Measurements from ENCODE around the gene ZBTB40.

The ZBTB40 gene

DNA sequence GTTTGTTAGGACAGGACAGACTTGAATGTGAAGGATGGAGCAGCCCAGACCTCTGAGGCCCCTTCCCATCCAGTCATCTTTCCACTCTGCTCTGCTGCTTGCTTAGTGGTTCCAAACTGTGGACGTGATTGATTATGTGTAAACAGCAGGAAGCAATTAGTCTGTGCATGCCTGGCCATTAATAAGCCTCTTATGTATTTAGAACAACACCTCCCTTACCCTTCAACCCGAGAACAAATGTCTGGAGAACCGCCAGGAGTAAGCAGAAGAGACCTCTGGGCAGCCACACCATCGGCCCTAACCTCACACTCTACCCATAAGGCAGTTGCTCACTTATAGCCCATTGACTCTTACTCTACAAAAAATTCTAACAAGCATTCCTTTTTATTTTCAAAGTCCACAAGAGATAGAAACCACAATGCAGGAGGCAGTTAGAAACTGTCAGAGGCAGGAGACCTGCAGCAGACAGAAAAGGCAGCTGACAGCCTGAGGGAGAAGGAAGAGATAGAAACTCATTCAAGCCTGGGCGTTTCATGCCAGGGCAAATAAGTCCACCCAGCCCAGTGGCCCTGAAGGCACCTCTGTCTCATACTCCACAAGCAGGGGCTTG, 105.8 kb downstream of the ZBTB40 start:
- Mint-ChIP-seq H3K27ac (no peak overlapping the region), H3K9me3 (no peaks in the 10 kb centered on the region), H3K4me1 (ENCODE audit: low read depth in 2 of 2) (peaks cover 0 to 10% of the 10 kb centered on the region in 2 donors), H3K4me3 (no peak overlapping the region), H3K27me3 (peaks cover 74 to 93% of the 10 kb centered on the region in 2 donors), H3K36me3 (ENCODE audit: insufficient read depth) (no peaks in the 10 kb centered on the region)
- no peak for ATAC-seq (replicated peaks)
- no peak for DNase-seq

DNA sequence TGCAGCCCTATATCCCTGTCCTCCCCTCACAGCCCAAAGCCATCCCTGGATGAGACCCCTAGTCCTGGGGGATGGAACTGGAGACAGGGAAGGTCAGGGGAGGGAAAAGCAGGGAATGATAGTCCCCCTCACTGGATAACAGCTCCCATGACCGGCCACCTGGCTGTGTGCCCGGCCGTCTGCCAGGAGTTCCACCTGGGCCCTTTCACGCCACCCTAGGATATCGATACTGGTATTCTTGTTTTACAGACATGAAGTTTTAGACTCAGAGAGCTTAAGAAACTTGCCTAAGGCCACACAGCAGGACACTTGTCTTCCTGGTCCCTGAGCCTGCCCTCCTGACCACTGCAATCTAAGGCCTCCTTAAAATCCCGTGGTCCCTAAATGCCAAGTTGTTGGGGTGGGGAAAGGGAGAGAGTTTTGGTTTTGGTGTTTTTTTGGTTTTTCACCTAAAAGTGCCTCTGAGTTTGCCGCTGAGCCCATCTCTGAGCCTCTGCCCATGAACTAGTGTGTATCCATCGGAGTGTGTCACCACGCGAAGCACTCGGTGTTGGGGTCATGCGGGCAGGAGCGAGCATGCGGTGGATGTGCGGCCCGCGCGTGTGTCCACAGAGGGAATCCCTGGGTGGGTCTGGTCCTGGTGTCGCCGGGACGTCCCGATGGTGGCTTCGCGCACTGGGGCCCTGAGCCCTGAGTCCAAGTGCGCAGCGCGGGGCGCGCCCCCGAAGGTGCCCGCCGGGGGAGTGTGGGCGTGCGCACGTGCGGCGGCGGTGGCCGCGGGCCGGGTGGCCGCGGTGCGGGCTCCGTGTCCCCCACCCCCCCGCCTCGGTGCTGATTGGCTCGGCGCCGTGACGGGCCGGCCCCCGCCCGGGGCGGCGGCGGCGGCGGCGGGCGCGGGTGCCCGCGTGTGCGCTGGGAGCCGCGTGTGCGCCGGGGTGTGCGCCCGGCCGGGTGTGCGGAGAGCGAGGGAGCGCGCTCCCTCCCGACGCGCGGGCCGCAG, 111.2 kb downstream of the ZBTB40 start, which contains the start of gene EPHA8:
EPHA8 (plus strand) TSS at position 906 of the 1,000 bp plus-strand sequence. CDS start 147 bp downstream, outside the sequence.
- DNase-seq (no peak), ATAC-seq (replicated peaks) (no peak)
- Mint-ChIP-seq H3K27ac (no peak within 1 kb of the TSS), H3K4me1 (ENCODE audit: low read depth in 2 of 2) (peaks cover 0 to 3% of the 10 kb centered on the region in 2 donors), H3K4me3 (no peak within 1 kb of the TSS), H3K36me3 (ENCODE audit: insufficient read depth) (no peaks in the 10 kb centered on the region), H3K27me3 (peaks cover 68 to 92% of the 10 kb centered on the region in 2 donors), H3K9me3 (no peaks in the 10 kb centered on the region)

DNA sequence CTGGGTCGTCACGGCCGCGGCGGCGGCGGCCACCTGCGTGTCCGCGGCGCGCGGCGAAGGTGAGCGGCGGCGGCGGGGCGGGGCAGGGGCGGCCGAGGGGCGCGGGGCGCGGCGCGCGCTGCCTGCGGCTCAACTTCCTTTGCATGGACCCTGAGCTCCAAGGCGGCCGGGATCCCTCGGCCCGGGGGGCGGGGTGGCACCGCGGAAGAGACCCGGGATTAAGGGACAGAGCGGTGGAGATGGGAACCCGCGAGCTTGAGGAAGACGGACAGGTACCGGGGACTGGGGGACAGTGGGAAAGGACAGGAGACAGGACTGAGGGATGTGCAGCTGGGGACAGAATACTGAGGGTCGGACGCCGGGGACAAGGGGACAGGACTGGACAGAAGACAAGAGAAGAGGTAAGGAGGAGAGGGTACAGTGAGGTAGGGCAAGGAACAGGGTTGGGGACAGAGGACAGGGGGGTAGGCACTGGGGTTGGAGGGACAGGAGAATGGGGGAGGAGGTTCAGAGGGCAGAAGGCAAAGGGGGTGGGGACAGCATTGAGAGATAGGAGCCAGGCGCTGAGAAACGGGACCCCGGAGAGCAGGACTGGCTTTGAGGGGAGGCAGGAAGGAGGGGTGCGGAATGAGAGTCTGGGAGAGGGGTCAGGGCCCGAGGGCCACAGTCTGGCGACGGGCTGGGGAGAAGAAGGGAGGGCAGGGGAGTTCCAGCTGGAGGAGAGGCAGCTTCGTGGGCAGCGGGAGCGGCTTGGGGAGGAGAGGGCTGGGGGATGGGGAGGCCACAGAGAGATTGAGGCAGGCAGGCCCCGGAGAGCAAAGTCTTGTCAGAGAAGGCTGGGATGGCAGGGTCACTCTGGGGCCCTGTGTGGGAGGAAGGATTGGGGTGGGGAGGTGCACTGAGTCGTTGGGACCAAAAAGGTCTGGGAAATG, 112.3 kb downstream of the ZBTB40 start:
- ATAC-seq (replicated peaks), result no peak
- H3K4me3 Mint-ChIP-seq, result no peak overlapping the region
- no peak overlapping the region for H3K27ac Mint-ChIP-seq

DNA sequence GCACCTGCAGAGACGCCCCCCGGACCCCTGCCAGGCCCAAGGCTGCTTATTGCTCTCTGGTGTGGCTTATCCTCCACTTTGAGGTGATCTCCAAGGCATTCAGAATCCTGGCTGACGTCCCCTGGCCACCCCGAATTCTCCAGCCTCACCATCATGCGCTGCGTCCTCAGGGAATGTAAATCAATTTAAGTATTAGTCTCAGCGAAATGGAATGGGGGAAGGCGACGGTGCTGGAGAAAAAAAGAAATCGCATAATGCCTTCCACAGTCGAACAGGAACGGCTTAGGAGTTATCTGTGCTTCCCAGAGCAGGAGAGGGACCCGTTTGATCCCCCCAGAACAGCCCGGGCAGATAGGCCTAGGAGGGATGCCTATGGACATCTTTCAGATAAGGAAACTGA, 114.5 kb downstream of the ZBTB40 start:
- Mint-ChIP-seq H3K4me1 (ENCODE audit: low read depth in 2 of 2) (peaks cover 0 to 3% of the 10 kb centered on the region in 2 donors), H3K9me3 (no peaks in the 10 kb centered on the region), H3K4me3 (no peak overlapping the region), H3K27me3 (peaks cover 47 to 92% of the 10 kb centered on the region in 2 donors), H3K36me3 (ENCODE audit: insufficient read depth) (no peaks in the 10 kb centered on the region), H3K27ac (no peak overlapping the region)
- ATAC-seq (replicated peaks) (no peak), DNase-seq (no peak)

More for the DNA sequence above, 112.3 kb downstream of the ZBTB40 start:
- no peak for DNase-seq
- Mint-ChIP-seq H3K9me3 (no peaks in the 10 kb centered on the region), H3K27me3 (peaks cover 66 to 94% of the 10 kb centered on the region in 2 donors), H3K4me1 (ENCODE audit: low read depth in 2 of 2) (peaks cover 0 to 3% of the 10 kb centered on the region in 2 donors), H3K36me3 (ENCODE audit: insufficient read depth) (no peaks in the 10 kb centered on the region)

DNA sequence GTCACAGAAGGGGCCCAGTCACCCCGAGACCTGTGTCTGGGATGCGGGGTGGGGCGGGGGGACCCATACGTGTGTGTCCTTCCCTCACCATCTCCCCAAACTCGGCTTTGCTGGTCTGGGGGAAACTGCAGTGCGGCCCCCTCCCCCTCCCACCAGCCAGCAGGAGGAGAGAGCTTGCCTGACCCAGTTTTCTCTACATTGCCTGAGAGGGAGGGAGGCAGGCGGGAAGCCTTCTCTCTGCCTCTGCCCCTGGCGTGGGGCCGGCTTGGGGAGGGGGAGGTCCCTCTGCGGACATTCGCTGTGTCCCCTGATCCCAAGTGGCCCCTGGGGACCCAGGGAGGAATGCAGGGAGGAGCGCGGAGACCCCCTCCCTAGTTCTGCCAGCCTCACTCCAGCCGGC, 115.5 kb downstream of the ZBTB40 start:
- ATAC-seq (replicated peaks) (no peak), DNase-seq (no peak)
- H3K4me3 Mint-ChIP-seq, result no peak overlapping the region
- peaks cover 38 to 86% of the 10 kb centered on the region in 2 donors for H3K27me3 Mint-ChIP-seq
- no peaks in the 10 kb centered on the region for H3K36me3 Mint-ChIP-seq (ENCODE audit: insufficient read depth)
- H3K27ac Mint-ChIP-seq, result no peak overlapping the region
- H3K9me3 Mint-ChIP-seq, result no peaks in the 10 kb centered on the region
- peaks cover 0 to 3% of the 10 kb centered on the region in 2 donors for H3K4me1 Mint-ChIP-seq (ENCODE audit: low read depth in 2 of 2)

DNA sequence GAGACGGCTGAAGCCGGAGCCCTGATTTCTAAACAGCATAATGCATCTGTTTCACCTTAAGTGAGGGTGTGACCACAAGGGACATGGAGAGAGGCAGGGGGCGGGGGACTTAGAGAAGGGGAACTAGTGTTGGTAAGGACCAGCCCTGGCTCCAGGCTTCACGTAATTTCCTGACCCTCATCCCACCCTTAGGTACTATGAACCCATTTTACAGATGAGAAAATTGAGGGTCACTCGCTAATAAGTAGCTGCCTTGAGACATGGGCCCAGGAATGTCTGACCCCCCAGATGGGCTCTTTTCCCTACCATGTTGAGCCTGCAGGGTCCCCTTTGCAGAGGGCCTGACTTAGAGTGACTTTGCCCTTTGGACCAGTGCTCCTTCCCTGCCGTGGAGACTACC, 116.3 kb downstream of the ZBTB40 start:
- ATAC-seq (replicated peaks) (no peak), DNase-seq (no peak)
- H3K9me3 Mint-ChIP-seq, result no peaks in the 10 kb centered on the region
- no peak overlapping the region for H3K27ac Mint-ChIP-seq
- peaks cover 35 to 86% of the 10 kb centered on the region in 2 donors for H3K27me3 Mint-ChIP-seq
- H3K4me1 Mint-ChIP-seq (ENCODE audit: low read depth in 2 of 2), result peaks cover 0 to 3% of the 10 kb centered on the region in 2 donors
- no peaks in the 10 kb centered on the region for H3K36me3 Mint-ChIP-seq (ENCODE audit: insufficient read depth)
- no peak overlapping the region for H3K4me3 Mint-ChIP-seq

DNA sequence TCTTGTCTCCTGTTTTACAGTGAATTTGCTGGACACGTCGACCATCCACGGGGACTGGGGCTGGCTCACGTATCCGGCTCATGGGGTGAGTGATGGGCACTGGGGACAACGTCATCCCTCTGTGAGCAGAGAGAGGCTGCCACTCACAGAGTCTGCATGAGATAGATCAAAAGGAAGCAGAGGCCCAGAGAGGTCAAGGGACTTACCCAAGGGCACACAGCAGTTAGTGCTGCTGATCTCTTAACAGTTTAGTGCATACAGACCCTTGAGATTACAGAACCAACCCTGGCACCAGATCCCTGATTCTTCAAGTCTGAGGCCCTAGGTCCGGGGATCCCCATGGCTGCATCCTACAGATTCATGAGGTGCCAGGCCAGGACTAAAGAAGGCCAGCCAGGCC, 117.6 kb downstream of the ZBTB40 start:
- no peaks in the 10 kb centered on the region for H3K36me3 Mint-ChIP-seq (ENCODE audit: insufficient read depth)

DNA sequence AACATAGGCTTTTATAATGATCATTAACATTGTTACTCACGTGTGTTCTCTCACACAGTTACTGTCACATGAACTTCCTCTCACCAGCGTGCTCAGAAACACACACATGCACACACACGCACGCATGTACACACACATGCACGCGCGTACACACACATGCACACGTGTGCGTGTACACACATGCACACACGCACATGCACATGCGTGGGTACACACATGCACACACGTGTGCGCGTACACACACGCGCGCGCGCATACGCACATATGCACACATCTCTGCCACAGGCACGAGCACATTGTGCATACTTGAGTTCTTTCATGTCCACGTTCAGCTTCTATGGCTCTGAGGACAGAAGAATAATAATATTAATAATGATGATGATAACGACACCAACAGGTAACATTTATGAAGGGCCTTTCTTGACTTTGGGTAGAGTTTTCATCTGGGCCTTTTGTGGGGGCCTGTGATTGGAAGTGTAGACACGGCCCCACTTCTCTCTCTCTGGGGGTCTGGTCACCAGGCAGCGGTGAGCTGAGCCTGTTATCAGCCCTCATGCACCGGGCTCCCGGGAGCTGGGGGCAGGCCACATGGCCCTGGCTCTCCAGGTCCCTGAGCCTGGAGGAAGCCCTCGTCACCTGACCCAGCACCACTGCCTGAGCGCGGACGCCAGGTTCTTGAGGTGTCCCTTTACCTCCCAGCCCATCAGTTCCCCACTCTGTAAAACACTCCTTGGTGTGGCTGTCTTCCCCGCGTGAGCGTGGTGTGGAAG, 118.7 kb downstream of the ZBTB40 start:
- no peak for DNase-seq
- ATAC-seq (replicated peaks), result no peak
- Mint-ChIP-seq H3K36me3 (ENCODE audit: insufficient read depth) (no peaks in the 10 kb centered on the region), H3K4me1 (ENCODE audit: low read depth in 2 of 2) (no peaks in the 10 kb centered on the region), H3K4me3 (no peak overlapping the region), H3K27ac (no peak overlapping the region), H3K9me3 (no peaks in the 10 kb centered on the region), H3K27me3 (peaks cover 24 to 74% of the 10 kb centered on the region in 2 donors)

More for the DNA sequence above, 117.6 kb downstream of the ZBTB40 start:
- H3K4me1 Mint-ChIP-seq (ENCODE audit: low read depth in 2 of 2), result peaks cover 0 to under 1% of the 10 kb centered on the region in 2 donors
- peaks cover 30 to 80% of the 10 kb centered on the region in 2 donors for H3K27me3 Mint-ChIP-seq
- H3K9me3 Mint-ChIP-seq, result no peaks in the 10 kb centered on the region
- H3K27ac Mint-ChIP-seq, result no peak overlapping the region
- no peak overlapping the region for H3K4me3 Mint-ChIP-seq
- no peak for ATAC-seq (replicated peaks)
- no peak for DNase-seq

DNA sequence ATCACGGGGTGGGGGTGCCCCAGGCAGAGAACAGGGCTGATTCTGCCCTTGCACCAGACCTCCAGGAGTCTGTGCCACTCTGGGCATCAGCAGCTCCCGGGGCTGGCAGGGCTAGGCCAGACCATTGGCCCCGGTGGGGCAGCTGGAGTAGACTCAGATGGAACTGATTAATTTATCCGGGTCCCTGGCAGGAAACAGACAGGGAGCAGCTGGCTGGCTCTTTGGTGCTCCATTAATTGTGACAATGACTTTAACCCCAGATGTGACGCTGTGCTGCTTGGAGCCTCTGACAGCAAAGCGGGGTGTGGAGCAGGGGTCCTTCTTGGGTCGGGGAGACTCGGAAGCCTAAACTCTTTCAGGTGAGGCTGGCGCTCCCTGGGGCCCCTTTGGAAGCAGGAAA, 121.2 kb downstream of the ZBTB40 start:
- no peak overlapping the region for H3K4me3 Mint-ChIP-seq
- H3K27me3 Mint-ChIP-seq, result peaks cover 13 to 49% of the 10 kb centered on the region in 2 donors
- DNase-seq, result no peak
- peaks cover 4 to 8% of the 10 kb centered on the region in 2 donors for H3K9me3 Mint-ChIP-seq
- no peak overlapping the region for H3K27ac Mint-ChIP-seq
- H3K36me3 Mint-ChIP-seq (ENCODE audit: insufficient read depth), result no peaks in the 10 kb centered on the region
- H3K4me1 Mint-ChIP-seq (ENCODE audit: low read depth in 2 of 2), result no peaks in the 10 kb centered on the region
- ATAC-seq (replicated peaks), result no peak

DNA sequence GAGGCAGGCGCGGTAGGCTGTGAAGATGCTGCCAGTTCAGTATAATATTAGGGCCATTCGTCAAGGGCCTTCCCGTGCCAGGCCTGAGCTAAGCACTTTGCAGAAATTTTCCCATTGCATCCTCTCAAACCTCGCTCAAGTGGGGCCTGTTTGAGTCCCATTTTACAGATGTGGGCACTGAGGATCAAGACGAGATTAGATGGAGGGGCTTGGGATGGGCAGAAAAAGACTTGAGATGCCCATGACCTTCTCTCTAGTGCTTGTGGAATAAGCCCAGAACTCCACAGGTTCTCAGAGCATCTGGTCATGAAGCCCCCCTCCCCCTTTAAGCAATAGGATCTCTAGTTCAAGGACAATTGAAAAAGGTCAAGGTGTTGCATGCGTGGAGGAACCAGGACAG, 121.6 kb downstream of the ZBTB40 start:
- Mint-ChIP-seq H3K4me3 (no peak overlapping the region), H3K27me3 (peaks cover 13 to 49% of the 10 kb centered on the region in 2 donors), H3K27ac (no peak overlapping the region), H3K9me3 (peaks cover 4 to 11% of the 10 kb centered on the region in 2 donors), H3K4me1 (ENCODE audit: low read depth in 2 of 2) (no peaks in the 10 kb centered on the region), H3K36me3 (ENCODE audit: insufficient read depth) (no peaks in the 10 kb centered on the region)
- ATAC-seq (replicated peaks) (no peak), DNase-seq (no peak)

DNA sequence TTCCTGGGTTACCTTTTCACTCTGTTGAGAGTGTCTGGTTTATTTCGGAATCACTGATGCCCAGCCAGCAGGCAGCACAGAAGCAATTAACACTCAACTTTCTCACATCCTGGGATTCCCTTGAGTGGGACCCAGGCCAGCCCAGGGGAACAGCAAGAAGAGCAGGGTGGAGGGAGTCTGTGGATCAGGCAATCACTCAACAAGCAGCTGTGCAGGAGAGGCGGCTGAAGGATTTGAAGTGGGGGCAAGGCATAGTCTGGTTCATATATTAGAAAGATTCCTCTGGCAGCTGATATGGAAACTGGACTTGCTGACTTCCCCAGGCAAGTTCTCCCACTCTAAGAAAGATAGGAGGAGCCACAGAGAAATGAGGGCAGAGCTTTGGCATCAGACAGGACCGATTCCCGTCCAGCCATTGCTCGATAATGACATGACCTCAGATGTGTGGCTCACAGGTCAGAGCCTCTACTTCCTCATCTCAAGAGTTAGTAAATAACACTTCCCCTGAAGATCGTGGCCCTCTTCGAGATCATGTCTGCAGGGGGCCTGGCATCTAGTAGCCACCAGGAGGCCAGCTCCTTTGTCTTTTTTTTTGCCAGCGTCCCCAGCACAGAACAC, 124.0 kb downstream of the ZBTB40 start:
- Mint-ChIP-seq H3K9me3 (peaks cover 4 to 11% of the 10 kb centered on the region in 2 donors), H3K4me3 (no peak overlapping the region), H3K27ac (no peak overlapping the region), H3K36me3 (ENCODE audit: insufficient read depth) (no peaks in the 10 kb centered on the region), H3K27me3 (peaks cover 13 to 27% of the 10 kb centered on the region in 2 donors), H3K4me1 (ENCODE audit: low read depth in 2 of 2) (peaks cover 0 to 1% of the 10 kb centered on the region in 2 donors)
- no peak for ATAC-seq (replicated peaks)
- no peak for DNase-seq

DNA sequence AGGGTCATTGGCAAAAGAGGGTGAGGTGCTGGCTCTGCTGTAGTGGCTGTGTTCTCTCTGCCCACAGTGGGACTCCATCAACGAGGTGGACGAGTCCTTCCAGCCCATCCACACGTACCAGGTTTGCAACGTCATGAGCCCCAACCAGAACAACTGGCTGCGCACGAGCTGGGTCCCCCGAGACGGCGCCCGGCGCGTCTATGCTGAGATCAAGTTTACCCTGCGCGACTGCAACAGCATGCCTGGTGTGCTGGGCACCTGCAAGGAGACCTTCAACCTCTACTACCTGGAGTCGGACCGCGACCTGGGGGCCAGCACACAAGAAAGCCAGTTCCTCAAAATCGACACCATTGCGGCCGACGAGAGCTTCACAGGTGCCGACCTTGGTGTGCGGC, 124.5 kb downstream of the ZBTB40 start:
- DNase-seq (no peak), ATAC-seq (replicated peaks) (no peak)
- Mint-ChIP-seq H3K4me3 (no peak overlapping the region), H3K27me3 (peaks cover 13 to 22% of the 10 kb centered on the region in 2 donors), H3K27ac (no peak overlapping the region), H3K36me3 (ENCODE audit: insufficient read depth) (no peaks in the 10 kb centered on the region), H3K9me3 (peaks cover 4 to 11% of the 10 kb centered on the region in 2 donors), H3K4me1 (ENCODE audit: low read depth in 2 of 2) (peaks cover 0 to 1% of the 10 kb centered on the region in 2 donors)

Measured in effector memory CD8-positive, alpha-beta T cell (primary cell).